Activated T-cell treated with anti-CD3 and anti-CD28 coated beads for 24 hours (primary cell): ENCODE measurements around the gene DOCK4.

Source experiments
- DNase-seq: peaks from one replicate; pipeline ENCODE4 v3.0.0-alpha.2; 2020; ENCODE audit warnings: low read depth

Gene DOCK4

DNA sequence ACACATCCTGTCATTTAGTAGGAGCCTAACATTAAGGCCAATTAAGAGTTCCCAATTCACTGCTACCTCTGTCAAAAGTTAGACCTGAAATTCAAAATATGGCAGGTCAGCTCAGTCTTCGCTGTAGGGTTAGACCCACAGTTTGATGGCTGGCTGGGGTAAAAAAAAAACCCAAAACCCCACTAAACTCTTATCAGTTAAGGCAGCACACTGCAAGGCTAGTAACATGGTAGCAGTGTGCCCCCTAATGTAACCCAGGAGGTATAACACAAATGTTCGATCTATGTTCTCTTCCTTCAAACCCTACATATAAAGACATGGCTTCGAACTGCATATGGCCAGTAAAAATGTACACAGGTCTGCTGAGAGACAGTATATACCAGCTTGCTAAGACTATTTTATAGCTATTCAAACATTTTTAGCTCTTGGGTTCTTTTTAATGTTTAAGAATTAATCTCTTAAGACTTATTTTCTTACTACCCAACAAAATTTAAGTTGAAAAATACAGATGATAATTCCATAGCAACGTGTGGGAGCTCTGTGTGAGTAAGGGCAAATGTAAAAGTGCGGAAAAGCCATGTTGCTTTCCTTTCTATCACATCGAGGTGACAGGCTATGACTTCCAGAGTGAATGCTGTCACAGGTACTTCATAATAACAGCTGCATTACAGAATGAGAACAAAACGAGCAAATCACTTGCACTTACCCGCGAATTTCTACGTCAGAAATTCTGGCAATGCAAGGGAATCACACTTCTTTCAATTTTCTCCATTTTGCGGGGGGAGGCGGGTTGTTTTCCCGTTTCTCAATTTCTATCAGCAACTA lies 475.5 kb downstream of the DOCK4 start:
- DNase-seq, result no peak

GRCh38 chr7:111730057-111730456 lies 476.1 kb downstream of the DOCK4 start:
- no peak for DNase-seq

DNA sequence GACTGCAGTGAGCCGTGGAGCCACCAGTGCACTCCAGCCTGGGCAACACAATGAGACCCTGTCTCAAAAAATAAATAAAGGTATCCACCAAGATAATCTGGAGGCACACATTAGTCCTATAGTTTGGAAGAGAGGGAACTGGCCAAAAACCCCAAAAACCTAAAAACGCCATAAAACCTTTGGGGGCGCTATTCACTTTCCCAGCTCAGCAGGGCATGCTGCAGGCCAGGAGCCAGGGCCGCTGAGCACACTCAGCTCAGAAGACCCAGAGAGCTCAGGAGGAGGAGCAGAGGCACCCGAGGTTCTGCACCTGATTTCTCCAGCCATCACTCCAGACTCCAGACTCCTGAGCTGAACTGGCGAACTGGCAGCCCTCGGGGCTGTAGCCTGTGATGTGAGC lies 476.7 kb downstream of the DOCK4 start:
- DNase-seq, result no peak

GRCh38 chr7:111728635-111728995 lies 477.6 kb downstream of the DOCK4 start:
- DNase-seq, result no peak

- no peak for DNase-seq
Measured at GRCh38 chr7:111727905-111728634, 478.1 kb downstream of the DOCK4 start.

DNA sequence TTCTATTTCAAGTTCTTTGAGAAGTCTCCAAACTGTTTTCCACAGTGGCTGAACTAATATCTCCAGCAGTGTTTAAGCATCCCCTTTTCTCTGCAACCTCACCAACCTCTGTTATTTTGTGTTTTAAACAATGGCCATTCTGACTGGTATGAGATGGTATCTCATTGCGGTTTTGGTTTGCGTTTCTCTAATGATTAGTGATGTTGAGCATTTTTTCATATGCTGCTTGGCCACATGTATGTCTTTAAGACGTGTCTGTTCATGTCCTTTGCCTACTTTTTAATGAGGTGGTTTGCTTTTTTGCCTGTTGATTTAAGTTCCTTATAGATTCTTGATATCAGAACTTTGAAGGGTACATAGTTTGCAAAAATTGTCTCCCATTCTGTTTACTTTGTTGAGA lies 487.3 kb downstream of the DOCK4 start:
- no peak for DNase-seq

- no peak for DNase-seq
Measured at GRCh38 chr7:111711426-111712065, 494.7 kb downstream of the DOCK4 start.

GRCh38 chr7:111710839-111711380 lies 495.3 kb downstream of the DOCK4 start:
- DNase-seq, result no peak

DNA sequence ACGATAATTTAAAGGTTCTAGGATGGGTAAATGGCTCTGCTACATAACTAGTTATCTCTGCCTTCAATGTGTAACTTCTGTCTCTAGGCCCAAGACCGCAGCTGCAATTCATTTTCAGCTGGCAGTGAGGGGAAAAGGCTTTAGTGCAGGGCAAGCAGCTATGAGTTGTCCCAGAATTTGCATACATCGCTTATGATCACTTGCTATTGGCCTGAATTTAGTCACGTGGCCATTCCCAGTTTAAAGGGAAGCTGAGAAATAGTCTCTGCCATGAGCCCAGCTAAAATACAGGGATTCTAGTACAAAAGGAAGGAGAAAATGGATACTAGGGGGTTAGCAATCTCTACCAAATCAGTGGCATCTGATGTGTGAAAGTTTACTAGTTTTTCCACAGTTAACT lies 498.1 kb downstream of the DOCK4 start:
- DNase-seq, result no peak

GRCh38 chr7:111705807-111706206 lies 500.4 kb downstream of the DOCK4 start:
- DNase-seq, result no peak

GRCh38 chr7:111697771-111698170 lies 508.4 kb downstream of the DOCK4 start:
- no peak for DNase-seq

DNA sequence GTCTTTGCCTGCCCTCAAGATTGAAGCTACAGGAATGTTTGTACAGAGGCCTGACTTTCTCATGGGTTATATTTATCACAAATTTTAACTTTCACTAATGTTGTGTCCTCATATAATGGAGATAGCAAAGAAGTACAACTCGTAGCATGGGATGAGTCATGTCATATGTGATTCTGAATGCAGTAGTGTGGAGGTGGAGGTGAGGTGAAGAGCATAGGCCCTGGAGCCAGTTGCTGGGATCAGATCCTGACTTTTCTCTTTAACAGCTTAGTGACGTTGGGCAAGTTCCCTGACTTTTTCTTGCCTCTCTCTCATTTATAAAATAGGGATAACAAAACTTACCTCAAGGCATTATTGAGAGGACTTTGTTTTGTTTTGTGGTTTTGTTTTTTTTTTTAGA lies 511.8 kb downstream of the DOCK4 start:
- DNase-seq, result no peak

DNA sequence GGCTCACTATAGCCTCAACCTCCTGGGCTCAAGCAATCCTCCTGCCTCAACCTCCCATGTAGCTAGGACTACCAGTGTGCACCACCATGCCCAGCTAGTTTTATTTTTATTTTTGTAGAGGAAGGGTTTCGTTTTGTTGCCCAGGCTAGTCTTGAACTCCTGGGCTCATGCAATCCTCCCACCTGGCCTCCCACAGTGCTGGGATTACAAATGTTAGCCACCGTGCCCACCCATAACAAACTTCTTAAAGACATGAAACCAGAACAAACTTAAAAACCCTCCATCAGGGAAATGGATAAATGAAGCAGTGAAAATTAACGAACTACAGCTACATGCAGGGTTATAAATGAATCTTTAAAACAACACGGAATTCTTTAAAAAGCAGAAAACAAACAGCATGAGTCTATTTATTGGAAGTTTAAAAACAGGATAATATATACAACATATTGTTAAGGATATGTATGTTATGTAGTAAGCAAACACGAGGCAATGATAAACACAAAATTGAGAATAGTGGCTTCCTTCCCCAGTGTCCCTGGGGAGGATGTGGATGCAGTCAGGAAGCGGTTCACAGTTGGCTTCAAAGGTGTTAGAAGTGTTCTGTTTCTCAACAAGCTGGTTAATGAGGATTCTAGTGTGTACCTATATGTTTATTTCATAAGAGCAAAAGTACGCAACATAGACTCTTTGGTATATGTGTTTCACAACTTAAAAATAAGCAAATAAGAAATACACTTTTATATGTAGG lies 515.7 kb downstream of the DOCK4 start:
- DNase-seq, result no peak

- DNase-seq, result no peak
Measured at GRCh38 chr7:111685349-111685748, 520.9 kb downstream of the DOCK4 start.

DNA sequence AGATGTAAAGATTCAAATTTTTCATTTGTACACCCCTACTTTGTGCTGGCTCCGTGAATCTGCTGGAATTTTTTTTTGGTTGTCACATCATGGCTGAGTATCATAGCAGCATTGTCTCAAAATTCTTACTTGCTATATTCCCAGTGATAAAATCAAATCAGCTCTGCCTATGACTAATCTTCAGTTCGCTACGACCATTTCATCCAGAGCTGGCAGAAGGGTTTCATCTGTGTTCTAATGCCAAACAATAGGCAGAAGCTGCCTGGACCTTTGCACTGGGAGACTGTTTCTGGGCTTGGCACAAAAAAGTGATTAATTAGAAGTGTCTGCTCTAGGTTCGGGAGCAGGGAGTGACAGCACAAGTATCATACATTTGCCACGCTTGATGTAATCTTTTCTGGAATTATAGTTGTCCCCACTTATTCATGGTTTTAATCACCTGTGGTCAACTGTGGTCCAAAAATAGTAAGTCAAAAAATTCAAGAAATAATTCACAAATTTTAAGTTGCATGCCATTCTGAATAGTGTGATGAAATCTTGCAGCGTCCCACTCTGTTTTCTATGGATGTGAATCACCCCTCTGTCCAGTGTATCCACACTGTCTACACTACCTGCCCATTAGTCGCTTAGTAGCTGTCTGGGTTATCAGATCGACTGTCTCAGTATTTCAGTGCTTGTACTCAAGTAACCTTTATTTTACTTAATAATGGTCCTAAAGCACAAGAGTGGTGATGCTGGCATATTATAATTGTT lies 523.4 kb downstream of the DOCK4 start:
- no peak for DNase-seq

DNA sequence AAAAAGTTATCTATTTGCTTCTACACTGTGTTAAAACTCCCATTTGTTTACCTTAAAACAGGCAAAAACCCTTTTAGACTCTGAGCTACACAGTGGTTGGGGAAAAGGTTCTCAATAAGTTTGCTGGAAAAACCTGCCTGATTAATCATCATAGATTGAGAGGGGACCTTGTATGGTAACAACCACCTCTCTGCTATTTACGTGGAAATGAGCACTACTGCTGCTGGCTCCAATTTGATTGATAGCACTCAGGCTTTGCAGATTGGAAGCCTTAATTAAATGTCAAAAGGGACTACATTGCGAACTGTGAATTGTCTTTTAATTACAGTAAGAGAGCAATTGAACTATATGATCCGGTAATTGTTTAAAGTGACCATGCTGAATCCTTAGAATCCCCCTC lies 525.0 kb downstream of the DOCK4 start:
- DNase-seq, result no peak

- no peak for DNase-seq
Measured at GRCh38 chr7:111678986-111679385, 527.2 kb downstream of the DOCK4 start.

- DNase-seq, result no peak
Measured at GRCh38 chr7:111678281-111678680, 527.9 kb downstream of the DOCK4 start.

- no peak for DNase-seq
Measured at GRCh38 chr7:111677848-111678247, 528.4 kb downstream of the DOCK4 start.

DNA sequence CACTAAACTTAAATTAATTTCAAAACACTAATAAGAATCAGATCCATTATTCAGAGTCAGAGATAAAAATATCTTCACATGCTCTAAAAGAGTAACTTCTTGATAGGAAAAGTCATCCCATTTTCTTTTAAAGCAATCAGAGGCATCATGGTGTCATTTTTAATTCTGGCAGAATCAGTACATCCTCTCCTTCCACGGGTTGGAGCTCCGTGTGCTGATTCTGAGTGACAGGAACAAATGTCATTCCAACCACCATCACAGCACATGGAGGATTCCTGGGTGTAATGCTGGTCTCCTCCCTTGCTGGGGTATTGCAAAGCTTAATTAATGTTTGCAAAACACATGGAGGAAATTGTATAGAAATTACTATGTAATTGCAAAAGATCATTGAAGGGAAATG lies 529.4 kb downstream of the DOCK4 start:
- no peak for DNase-seq
